HG02623 (cell line): Measurements from ENCODE around the gene RTN3.

Experiments
- ATAC-seq: cut with Tn5 transposase; IDR thresholded peaks from one replicate; pipeline ENCODE4 v1.9.1; 2021; ENCODE audit warnings: moderate library complexity; ENCODE audit not compliant: unreplicated experiment

RTN3 gene

GRCh38 chr11:63737718-63738117, 56.4 kb downstream of the RTN3 start:
- no peak for ATAC-seq

GRCh38 chr11:63738720-63739360, 57.5 kb downstream of the RTN3 start:
- no peak for ATAC-seq

GRCh38 chr11:63745304-63746170, 64.2 kb downstream of the RTN3 start:
- ATAC-seq = no peak

GRCh38 chr11:63747011-63747410, 65.7 kb downstream of the RTN3 start:
- no peak for ATAC-seq

GRCh38 chr11:63749624-63750023, 68.3 kb downstream of the RTN3 start:
- ATAC-seq = no peak

GRCh38 chr11:63756919-63757761, 75.8 kb downstream of the RTN3 start:
- ATAC-seq = no peak

- no peak for ATAC-seq
Observed at GRCh38 chr11:63760487-63761079, 79.3 kb downstream of the RTN3 start.

- ATAC-seq = no peak
Observed at GRCh38 chr11:63761188-63761587, 79.9 kb downstream of the RTN3 start.

GRCh38 chr11:63761931-63762653, 80.8 kb downstream of the RTN3 start:
- no peak for ATAC-seq

GRCh38 chr11:63762654-63763495, 81.6 kb downstream of the RTN3 start:
- ATAC-seq = no peak

GRCh38 chr11:63763496-63764339, 82.4 kb downstream of the RTN3 start:
- no peak for ATAC-seq

GRCh38 chr11:63764340-63764678, 83.0 kb downstream of the RTN3 start:
- no peak for ATAC-seq

GRCh38 chr11:63764679-63765647, 83.7 kb downstream of the RTN3 start:
- no peak for ATAC-seq

GRCh38 chr11:63765688-63766241, 84.5 kb downstream of the RTN3 start:
- ATAC-seq = no peak

- no peak for ATAC-seq
Observed at GRCh38 chr11:63766531-63767235, 85.4 kb downstream of the RTN3 start.

GRCh38 chr11:63767267-63767564, 85.9 kb downstream of the RTN3 start:
- no peak for ATAC-seq
